ENCODE data around the gene LYZL6. TPM values are rescaled to one million over a fixed set of nuclear protein-coding genes. Genes with fewer than 3 reads are reported as not detected.

LYZL6 gene
- total RNA-seq, 4 donors from 2014 or later = not detected

- DNase-seq (ENCODE audit: low spot score in 2 of 2) = no peak
- WGBS, 2 donors = 27 to 28% methylated on average over 6 of the region's 6 CpGs
- TF ChIP-seq POLR2A (IDR thresholded peaks at IDR 0.05) (no peak), CTCF (IDR thresholded peaks at IDR 0.05) (no peak)
Observed at GRCh38 chr17:35892091-35893035, 51.1 kb downstream of the LYZL6 start.

GRCh38 chr17:35891269-35891668 lies 52.2 kb downstream of the LYZL6 start:
- intact Hi-C loops (cut with DNase I; ENCODE audit: low total_unique reads) = no loop called here
- no peak overlapping the region for H3K4me3 ChIP-seq (ENCODE audit: low read depth, poor library complexity, severe bottlenecking)
- no peak for DNase-seq (ENCODE audit: low spot score in 2 of 2)
- TF ChIP-seq POLR2A (IDR thresholded peaks at IDR 0.05) (no peak), CTCF (IDR thresholded peaks at IDR 0.05) (no peak)
- WGBS, 2 donors = 82 to 84% methylated on average over 4 of the region's 4 CpGs

More at GRCh38 chr17:35892091-35893035, 51.1 kb downstream of the LYZL6 start:
- intact Hi-C loops (cut with DNase I; ENCODE audit: low total_unique reads) = no loop called here
- H3K4me3 ChIP-seq (ENCODE audit: low read depth, poor library complexity, severe bottlenecking) = no peak overlapping the region

- TF ChIP-seq POLR2A (IDR thresholded peaks at IDR 0.05) (no peak), CTCF (IDR thresholded peaks at IDR 0.05) (no peak)
- 42 to 47% methylated on average over 4 of the region's 4 CpGs for WGBS, 2 donors
- no peak overlapping the region for H3K4me3 ChIP-seq (ENCODE audit: low read depth, poor library complexity, severe bottlenecking)
- DNase-seq (ENCODE audit: low spot score in 2 of 2) = no peak
- intact Hi-C loops (cut with DNase I; ENCODE audit: low total_unique reads) = no loop called here
Observed at GRCh38 chr17:35890774-35891155, 52.7 kb downstream of the LYZL6 start.

GRCh38 chr17:35889818-35890773 lies 53.4 kb downstream of the LYZL6 start:
- DNase-seq (ENCODE audit: low spot score in 2 of 2) = no peak
- TF ChIP-seq CTCF (IDR thresholded peaks at IDR 0.05) = no peak
- TF ChIP-seq POLR2A (IDR thresholded peaks at IDR 0.05) = no peak
- 68 to 79% methylated on average over 2 of the region's 2 CpGs for WGBS, 2 donors
- H3K4me3 ChIP-seq (ENCODE audit: low read depth, poor library complexity, severe bottlenecking) = no peak overlapping the region
- intact Hi-C loops (cut with DNase I; ENCODE audit: low total_unique reads) = no loop called here

- H3K4me3 ChIP-seq (ENCODE audit: low read depth, poor library complexity, severe bottlenecking) = no peak overlapping the region
- intact Hi-C loops (cut with DNase I; ENCODE audit: low total_unique reads) = no loop called here
- WGBS, 2 donors = 70 to 88% methylated on average over 2 of the region's 2 CpGs
- no peak for TF ChIP-seq POLR2A (IDR thresholded peaks at IDR 0.05)
- no peak for TF ChIP-seq CTCF (IDR thresholded peaks at IDR 0.05)
- DNase-seq (ENCODE audit: low spot score in 2 of 2) = no peak
Observed at GRCh38 chr17:35889241-35889640, 54.3 kb downstream of the LYZL6 start.

Other genes starting within 250 kb of the LYZL6 start
- gene RASL10B, start 212.1 kb downstream of the LYZL6 start, total RNA-seq = 1 to 10 TPM in 3 of 4 donors, under 1 TPM in 1; 0.66 to 2.4 (median 1.5) TPM
- under 1 TPM in 1 of 4 donors, not detected in 3; 0.93 TPM for gene GAS2L2, start 190.5 kb downstream of the LYZL6 start, total RNA-seq
- not detected for gene C17orf50, start 182.8 kb downstream of the LYZL6 start, total RNA-seq
- 100 to 1,000 TPM in 1 of 4 donors, 10 to 100 TPM in 3; 62.5 to 115 (median 79.1) TPM for gene MMP28, start 148.1 kb downstream of the LYZL6 start, total RNA-seq
- 10 to 100 TPM; 39.0 to 79.0 (median 60.0) TPM for gene TAF15, start 134.2 kb downstream of the LYZL6 start, total RNA-seq
- not detected for gene HEATR9, start 74.8 kb downstream of the LYZL6 start, total RNA-seq
- gene CCL5, start 63.4 kb downstream of the LYZL6 start, total RNA-seq = 1 to 10 TPM in 3 of 4 donors, under 1 TPM in 1; 0.91 to 2.2 (median 1.2) TPM
- not detected for gene RDM1, start 12.9 kb downstream of the LYZL6 start, total RNA-seq
- gene CCL16, start 37.8 kb upstream of the LYZL6 start, total RNA-seq = under 1 TPM in 1 of 4 donors, not detected in 3; 0.39 TPM
- 10 to 100 TPM in 3 of 4 donors, 1 to 10 TPM in 1; 3.5 to 28.2 (median 17.3) TPM for gene CCL14, start 43.0 kb upstream of the LYZL6 start, total RNA-seq
- not detected for gene CCL15, start 57.8 kb upstream of the LYZL6 start, total RNA-seq
- gene CCL23, start 74.3 kb upstream of the LYZL6 start, total RNA-seq = 10 to 100 TPM in 1 of 4 donors, 1 to 10 TPM in 1, under 1 TPM in 1, not detected in 1; 0.95 to 11.2 (median 3.9) TPM
- gene CCL18, start 120.6 kb upstream of the LYZL6 start, total RNA-seq = under 1 TPM in 1 of 4 donors, not detected in 3; 0.19 TPM
- 1 to 10 TPM in 1 of 4 donors, under 1 TPM in 1, not detected in 2; 0.79 to 2.9 TPM for gene CCL3, start 146.4 kb upstream of the LYZL6 start, total RNA-seq
- under 1 TPM in 3 of 4 donors, not detected in 1; 0.29 to 0.76 (median 0.61) TPM for gene CCL4, start 160.1 kb upstream of the LYZL6 start, total RNA-seq
- gene TBC1D3B, start 232.9 kb upstream of the LYZL6 start, total RNA-seq = 1 to 10 TPM in 3 of 4 donors, under 1 TPM in 1; 0.76 to 9.4 (median 5.8) TPM